GM19455 (cell line): ENCODE data around the gene ATG7.
"Not testable (repeated sequence)": the region's sequence is repeated elsewhere in the genome, so short reads cannot be mapped to it uniquely, and the experiment has no call there.

Experiments
- ATAC-seq: cut with Tn5 transposase; IDR thresholded peaks from one replicate; pipeline ENCODE4 v1.9.1; 2021; ENCODE audit not compliant: unreplicated experiment

The ATG7 gene

GRCh38 chr3:11423868-11424267, 151.7 kb downstream of the ATG7 start:
- no peak for ATAC-seq

GRCh38 chr3:11424277-11424676, 152.1 kb downstream of the ATG7 start:
- no peak for ATAC-seq

- ATAC-seq = no peak
Measured at GRCh38 chr3:11430207-11430606, 158.0 kb downstream of the ATG7 start.

GRCh38 chr3:11430624-11431023, 158.4 kb downstream of the ATG7 start:
- no peak for ATAC-seq

- ATAC-seq = no peak
Measured at GRCh38 chr3:11431319-11431718, 159.1 kb downstream of the ATG7 start.

- ATAC-seq = no peak
Measured at GRCh38 chr3:11434017-11434526, 161.9 kb downstream of the ATG7 start.

- ATAC-seq = no peak
Measured at GRCh38 chr3:11434563-11435096, 162.4 kb downstream of the ATG7 start.

- no peak for ATAC-seq
Measured at GRCh38 chr3:11435440-11436165, 163.4 kb downstream of the ATG7 start.

GRCh38 chr3:11436775-11437174, 164.6 kb downstream of the ATG7 start:
- ATAC-seq = no peak

GRCh38 chr3:11437506-11437905, 165.3 kb downstream of the ATG7 start:
- ATAC-seq = no peak

- ATAC-seq = no peak
Measured at GRCh38 chr3:11438646-11439045, 166.4 kb downstream of the ATG7 start.

- ATAC-seq = not testable (repeated sequence)
Measured at GRCh38 chr3:11441346-11441745, 169.1 kb downstream of the ATG7 start.

GRCh38 chr3:11444404-11444803, 172.2 kb downstream of the ATG7 start:
- no peak for ATAC-seq

- ATAC-seq = not testable (repeated sequence)
Measured at GRCh38 chr3:11445193-11445592, 173.0 kb downstream of the ATG7 start.

GRCh38 chr3:11445883-11446282, 173.7 kb downstream of the ATG7 start:
- no peak for ATAC-seq

GRCh38 chr3:11447584-11448200, 175.5 kb downstream of the ATG7 start:
- no peak for ATAC-seq

- ATAC-seq = no peak
Measured at GRCh38 chr3:11450015-11450414, 177.8 kb downstream of the ATG7 start.

GRCh38 chr3:11452312-11452711, 180.1 kb downstream of the ATG7 start:
- ATAC-seq = no peak

GRCh38 chr3:11452885-11453847, 181.0 kb downstream of the ATG7 start:
- ATAC-seq = no peak

- ATAC-seq = no peak
Measured at GRCh38 chr3:11455956-11456355, 183.8 kb downstream of the ATG7 start.

- no peak for ATAC-seq
Measured at GRCh38 chr3:11457135-11457534, 184.9 kb downstream of the ATG7 start.
